Activated gamma-delta T cell treated with Interleukin-2 at 50 U/mL for 16 hours (primary cell): ENCODE measurements around the gene REPIN1.

Experiments used
- DNase-seq: peaks from one replicate; pipeline ENCODE4 v3.0.0-alpha.2; 2020

Gene REPIN1

DNA sequence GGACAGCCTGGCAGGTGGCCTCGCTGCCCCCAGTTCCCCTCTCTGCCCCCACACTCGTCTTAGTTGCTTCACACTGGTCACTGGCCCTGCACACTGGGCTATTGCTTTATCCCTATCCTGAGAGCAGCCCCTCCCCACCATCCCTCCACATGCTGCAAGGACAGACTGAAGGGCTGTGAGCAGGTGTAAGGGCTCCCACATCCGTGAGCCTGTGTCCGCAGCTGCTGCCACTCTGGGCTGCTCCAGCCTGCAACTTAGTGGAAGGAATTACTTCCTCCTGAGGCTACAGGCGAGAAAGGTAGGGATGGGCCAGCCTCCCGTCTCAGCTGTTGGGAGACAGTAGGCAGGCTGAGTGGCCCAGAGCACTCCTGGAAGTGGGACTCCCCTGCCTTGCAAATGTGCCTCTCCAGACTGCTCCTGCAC, 31.0 kb upstream of the REPIN1 start:
- DNase-seq = no peak

DNA sequence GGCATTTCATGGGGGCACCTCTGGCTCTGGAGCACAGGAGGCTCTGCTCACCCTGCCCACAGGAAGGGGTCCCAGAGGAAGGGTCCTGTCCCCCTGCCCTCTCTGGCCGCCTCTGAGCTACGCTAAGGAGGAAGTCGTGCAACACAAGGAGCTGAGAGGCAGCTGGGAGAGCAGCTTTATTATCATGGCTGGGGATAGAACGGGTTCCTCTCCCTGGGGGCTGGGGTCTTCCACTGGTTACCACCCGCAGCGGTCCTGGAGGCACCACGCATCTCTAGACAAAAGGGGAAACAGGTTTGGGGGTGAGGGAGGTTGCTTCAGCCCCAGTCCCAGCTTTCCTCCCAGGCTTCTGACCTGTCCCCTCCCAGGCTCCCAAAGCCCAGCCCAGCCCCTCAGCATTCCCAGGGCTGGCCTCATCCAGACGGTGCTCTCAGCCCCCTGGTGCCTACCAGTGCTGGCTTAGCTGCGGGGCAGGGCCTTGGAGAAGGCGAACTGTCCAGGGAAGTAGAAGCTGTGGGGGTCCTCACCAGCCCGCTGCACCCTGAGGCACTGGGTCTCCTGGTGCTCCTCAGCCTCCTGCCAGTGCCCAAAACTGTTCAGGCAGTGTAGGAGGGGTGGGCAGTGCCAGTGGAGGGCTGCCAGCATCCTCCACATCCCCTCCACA, 30.3 kb upstream of the REPIN1 start:
- no peak for DNase-seq

- no peak for DNase-seq
Observed at GRCh38 chr7:150339409-150339809, 29.2 kb upstream of the REPIN1 start.

- no peak for DNase-seq
Observed at GRCh38 chr7:150340024-150340749, 28.4 kb upstream of the REPIN1 start.

- DNase-seq = no peak
Observed at GRCh38 chr7:150340875-150341262, 27.8 kb upstream of the REPIN1 start.

DNA sequence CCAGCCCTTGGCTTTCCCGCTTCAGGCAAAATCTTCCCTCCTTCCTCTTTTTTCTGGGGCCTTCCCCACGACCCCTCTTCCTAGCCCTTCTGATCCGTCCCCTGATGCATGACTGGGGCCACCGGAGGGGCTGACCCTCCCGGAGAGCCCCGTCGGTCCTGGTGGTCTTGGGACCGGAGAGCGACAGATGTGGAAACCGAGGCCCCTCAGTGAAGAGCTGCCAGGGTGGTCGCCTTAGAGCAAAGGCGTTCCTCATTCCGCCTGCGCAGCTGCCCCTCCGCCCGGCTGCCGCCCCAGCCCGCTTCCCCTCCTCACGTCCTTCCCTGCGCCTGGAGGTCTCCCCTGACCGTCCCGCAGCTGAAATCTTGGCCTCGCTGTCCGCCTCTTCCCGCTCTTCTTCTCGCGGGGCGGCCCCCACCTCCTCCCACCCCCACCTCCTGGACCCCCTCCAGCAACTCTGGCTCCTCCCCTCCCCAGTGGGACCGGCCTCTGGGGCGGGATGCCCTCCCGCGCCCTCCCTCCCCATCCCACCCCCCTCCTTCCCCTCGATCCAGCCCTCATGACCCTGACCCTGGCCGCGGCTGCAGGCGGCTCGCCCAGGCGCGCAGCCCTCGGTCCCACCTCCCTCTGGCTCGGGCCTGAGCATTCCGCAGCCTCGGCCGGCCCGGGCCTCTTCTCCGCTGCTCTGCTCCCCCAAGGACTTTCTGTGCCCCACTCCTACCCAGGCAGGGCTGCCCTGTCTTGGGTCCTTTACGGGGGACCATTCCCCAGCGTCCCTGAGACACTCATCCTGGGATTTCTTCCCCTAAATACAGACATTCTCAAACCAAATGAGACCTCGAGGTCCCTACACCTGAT, 27.1 kb upstream of the REPIN1 start, which contains the start of gene RARRES2:
Gene RARRES2 (minus strand): TSS at position 367 of the 858 bp plus-strand sequence. CDS start 1,020 bp downstream, outside the sequence.
- no peak for DNase-seq

DNA sequence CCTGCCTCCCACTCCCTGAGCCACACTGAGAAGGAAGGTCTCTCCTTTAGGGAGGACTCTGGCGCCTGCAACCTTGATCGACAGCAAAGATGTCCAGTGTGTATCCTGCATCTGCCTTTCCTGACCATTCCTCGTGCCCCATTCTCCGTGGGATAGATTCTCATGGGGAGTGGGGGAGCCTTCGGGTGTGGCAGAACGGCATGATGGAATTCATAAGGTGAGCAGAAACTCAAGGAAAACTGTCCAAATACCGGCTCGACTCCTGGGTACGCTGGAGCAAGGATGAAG, 26.6 kb upstream of the REPIN1 start:
- DNase-seq = no peak

- DNase-seq = no peak
Observed at GRCh38 chr7:150343225-150343624, 25.4 kb upstream of the REPIN1 start.

DNA sequence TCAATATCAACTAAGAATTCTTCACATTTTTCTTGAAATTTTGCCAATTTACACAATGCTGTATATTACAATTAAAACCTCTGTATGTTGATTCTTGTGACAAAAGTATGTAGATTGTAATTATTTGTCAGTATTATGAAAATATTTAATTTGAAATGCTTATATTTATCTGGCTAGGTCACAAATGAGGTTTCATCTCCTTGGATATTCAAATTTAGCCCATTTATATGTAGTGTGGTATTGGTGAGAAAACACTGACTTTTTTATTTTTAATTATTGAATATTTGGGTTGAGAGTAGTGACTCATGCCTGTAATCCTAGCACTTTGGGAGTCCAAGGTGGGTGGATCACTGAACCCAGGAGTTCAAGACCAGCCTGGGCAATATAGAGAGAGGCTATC, 24.3 kb upstream of the REPIN1 start:
- DNase-seq = no peak

- DNase-seq = no peak
Observed at GRCh38 chr7:150345012-150345411, 23.6 kb upstream of the REPIN1 start.

DNA sequence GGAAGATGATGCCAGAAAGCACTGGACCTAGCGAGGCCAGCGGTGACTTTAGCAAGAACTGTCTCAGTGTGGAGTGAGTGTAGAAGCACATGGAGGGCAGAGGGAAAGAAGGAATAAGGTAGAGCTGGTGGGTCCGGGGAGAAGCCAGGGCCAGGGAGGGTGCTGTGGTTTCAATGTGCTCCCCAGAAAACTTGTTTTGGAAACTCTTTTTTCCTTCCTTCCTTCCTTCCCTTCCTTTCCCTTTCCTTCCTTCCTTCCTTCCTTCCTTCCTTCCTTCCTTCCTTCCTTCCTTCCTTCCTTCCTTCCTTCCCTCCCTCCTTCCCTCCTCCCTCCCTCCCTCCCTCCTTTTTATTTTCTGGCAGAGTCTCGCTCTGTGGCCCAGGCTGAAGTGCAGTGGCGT, 21.7 kb upstream of the REPIN1 start:
- no peak for DNase-seq

DNA sequence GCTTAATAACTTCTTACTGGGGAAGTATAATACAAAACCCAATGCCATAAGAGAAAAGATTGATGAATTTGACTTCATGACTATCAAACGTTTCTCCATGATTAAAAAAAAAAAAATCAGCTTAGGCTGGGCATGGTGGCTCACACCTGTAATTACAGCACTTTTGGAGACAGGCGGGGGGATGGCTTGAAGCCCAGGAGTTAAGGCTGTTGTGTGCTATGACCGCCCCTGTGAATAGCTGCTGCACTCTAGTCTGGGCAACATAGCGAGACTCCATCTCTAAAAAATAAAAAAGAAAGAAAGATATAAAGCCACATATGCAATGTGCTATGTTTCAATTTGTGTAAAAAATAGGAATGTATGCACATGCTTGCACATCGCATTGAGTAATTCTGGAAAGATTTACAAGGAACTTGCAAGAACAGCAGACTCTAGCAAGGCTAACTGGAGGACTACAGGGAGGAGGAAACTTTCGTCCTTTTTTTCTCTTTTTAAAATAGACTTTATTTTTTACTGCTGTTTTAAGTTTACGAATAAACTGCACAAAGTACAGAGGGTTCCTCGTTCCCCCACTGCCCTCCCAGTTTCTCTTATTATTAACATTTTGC, 16.9 kb upstream of the REPIN1 start:
- no peak for DNase-seq

DNA sequence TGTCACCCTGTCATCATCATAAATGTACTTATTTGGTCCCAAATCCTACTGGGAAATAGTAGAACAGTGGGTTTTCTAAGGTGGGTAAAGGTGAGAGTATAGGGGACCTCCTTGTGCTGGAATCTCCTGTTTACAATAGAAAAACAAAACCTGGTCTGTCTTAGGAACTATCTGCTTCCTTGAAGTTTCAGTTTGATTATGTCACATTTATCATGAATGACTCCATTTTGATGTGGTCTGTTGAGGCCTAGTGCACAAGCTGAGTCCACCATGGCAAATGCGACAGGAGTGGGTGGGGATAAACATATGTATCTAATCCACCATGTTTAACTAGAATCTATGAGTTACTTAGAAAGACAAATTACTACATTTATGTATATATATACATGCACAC, 13.0 kb upstream of the REPIN1 start:
- DNase-seq = no peak

DNA sequence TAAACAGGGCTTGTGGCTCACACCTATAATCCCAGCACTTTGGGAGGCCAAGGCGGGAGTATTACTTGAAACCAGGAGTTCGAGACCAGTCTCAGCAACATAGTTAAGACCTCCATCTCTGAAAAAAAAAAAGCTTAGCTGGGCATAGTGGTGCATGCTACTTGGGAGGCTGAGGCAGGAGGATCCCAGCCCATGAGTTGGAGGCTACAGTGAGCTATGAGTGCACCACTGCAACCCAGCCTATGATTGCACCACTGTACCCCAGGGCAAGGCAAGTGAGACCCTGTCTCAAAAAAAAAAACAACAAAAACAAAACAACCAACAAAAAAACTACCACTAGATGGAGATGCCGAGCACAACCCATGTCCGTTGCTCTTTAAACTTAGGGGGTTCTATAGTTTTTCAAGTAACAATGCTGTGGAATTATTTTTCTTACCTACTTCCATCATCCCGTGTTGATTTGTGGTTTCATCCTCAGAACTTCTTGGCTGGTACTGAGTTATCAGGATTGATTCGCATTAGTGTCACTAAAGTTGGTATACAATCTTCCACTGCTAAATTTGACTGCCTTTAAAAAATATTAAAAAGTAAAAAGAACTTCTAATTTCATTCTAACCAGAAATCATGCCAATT, 12.2 kb upstream of the REPIN1 start:
- DNase-seq = peak; percentile 21

- peak; percentile 78 for DNase-seq
Observed at GRCh38 chr7:150357270-150357669, 11.4 kb upstream of the REPIN1 start.

DNA sequence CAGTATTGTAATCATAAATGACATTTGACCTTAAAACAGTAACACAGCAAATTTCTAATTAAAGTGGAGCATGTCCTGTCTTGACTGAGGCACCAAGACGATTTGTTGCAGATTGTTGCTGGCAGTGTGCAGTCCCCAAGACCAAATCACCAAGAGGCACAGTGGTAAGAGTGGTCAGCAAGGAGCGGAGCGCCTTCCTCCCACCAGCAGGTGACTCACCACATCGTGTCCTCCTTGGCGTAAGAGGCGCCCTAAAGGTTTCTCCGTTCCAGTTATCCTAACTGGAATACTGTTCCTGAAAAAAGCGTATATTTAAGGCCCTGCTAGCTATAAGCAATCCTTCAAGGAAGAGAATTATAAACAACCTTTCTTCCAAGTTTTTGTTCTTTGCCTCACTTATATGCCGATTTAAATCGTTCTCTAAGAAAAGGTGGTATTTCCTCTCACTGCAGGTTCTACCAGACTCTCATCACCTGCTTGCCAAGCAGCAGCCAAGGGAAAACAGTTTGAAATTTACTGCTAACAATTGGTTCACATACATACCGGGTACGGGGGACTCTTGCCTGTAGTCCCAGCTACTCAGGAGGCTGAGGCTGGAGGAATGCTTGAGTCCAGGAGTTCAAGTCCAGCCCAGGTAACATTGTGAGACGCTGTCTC, 10.7 kb upstream of the REPIN1 start:
- no peak for DNase-seq

- DNase-seq = no peak
Observed at GRCh38 chr7:150358433-150358832, 10.2 kb upstream of the REPIN1 start.

DNA sequence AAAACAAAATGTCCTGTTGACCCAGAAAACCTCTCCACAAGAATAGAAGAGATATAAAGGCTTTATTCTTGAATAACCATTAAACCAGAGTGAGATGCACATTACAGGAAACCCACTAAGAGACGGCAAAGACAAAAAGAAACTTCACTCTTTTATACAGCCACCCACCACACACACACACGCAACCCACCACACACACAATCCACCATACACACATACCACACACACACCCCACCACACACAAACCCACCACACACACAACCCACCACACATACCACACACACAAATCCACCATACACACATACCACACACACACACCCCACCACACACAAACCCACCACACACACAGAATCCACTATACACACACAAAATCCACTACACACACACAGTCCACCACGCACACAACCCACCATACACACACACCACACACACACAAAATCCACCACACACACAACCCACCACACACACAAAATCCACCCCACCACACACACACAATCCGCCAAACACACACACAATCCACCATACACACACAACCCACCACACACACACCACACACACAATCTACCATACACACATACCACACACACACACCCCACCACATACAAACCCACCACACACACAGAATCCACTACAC, 9.5 kb upstream of the REPIN1 start:
- no peak for DNase-seq

DNA sequence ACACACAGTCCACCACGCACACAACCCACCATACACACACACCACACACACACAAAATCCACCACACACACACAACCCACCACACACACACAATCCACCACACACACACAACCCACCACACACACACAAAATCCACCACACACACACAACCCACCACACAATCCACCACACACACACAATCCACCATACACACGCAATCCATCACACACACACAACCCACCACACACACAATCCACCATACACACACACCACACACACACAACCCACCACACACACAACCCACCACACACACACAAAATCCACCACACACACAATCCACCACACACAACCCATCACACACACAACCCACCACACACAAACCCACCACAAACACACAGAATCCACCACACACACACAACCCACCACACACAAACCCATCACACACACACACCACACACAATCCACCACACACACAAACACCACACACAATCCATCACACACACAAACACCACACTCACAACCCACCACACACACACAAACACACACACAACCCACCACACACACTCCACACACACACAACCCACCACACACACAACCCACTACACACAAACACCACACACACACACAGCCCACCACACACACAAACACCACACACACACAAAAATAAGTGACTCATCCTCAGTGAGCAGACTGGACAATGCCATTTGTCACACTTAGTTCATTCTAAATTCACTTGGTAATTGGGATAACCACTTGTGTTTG, 8.8 kb upstream of the REPIN1 start:
- DNase-seq = no peak

GRCh38 chr7:150360363-150361058, 8.1 kb upstream of the REPIN1 start:
- DNase-seq = no peak

GRCh38 chr7:150361402-150361801, 7.2 kb upstream of the REPIN1 start:
- no peak for DNase-seq
